Loucy (cell line): ENCODE results near the gene TRAPPC3L.

Experiments used
- H2AFZ ChIP-seq: fragments of 200-600 bp; sonication (generic); 2 replicates; pipeline ENCODE4 v1.6.0; 2016; ENCODE audit warnings: antibody characterized with exemption, mild to moderate bottlenecking, low read length, moderate library complexity
- H3F3A ChIP-seq: fragments of 200-600 bp; 2 replicates; pipeline ENCODE4 v1.6.0; 2016; ENCODE audit warnings: antibody characterized with exemption, low read depth, mild to moderate bottlenecking
- H3K27me3 ChIP-seq: fragments of 200-600 bp; sonication (generic); 2 replicates; pipeline ENCODE4 v1.6.1; 2014; ENCODE audit warnings: low read length, mild to moderate bottlenecking; ENCODE audit not compliant: insufficient read depth, poor library complexity, severe bottlenecking
- H3K36me3 ChIP-seq: fragments of 200-600 bp; sonication (generic); 2 replicates; pipeline ENCODE4 v1.6.1; 2016; ENCODE audit warnings: low read length; ENCODE audit not compliant: insufficient read depth
- H3K4me1 ChIP-seq: fragments of 200-600 bp; sonication (generic); 2 replicates; pipeline ENCODE4 v1.5.1; 2014; ENCODE audit warnings: low read length, mild to moderate bottlenecking; ENCODE audit not compliant: insufficient read depth, poor library complexity, severe bottlenecking
- H3K4me2 ChIP-seq: fragments of 200-600 bp; sonication (generic); 2 replicates; pipeline ENCODE4 v1.6.0; 2014; ENCODE audit warnings: antibody characterized with exemption, low read length, low read depth, mild to moderate bottlenecking; ENCODE audit not compliant: poor library complexity, severe bottlenecking
- H3K4me3 ChIP-seq: fragments of 200-600 bp; sonication (generic); 2 replicates; pipeline ENCODE4 v1.5.1; 2014; ENCODE audit warnings: low read length, mild to moderate bottlenecking, mixed read lengths; ENCODE audit not compliant: poor library complexity, severe bottlenecking
- H3K79me2 ChIP-seq: fragments of 200-600 bp; sonication (generic); 2 replicates; pipeline ENCODE4 v1.6.1; 2014; ENCODE audit warnings: low read length; ENCODE audit not compliant: insufficient read depth
- H3K9ac ChIP-seq: fragments of 200-600 bp; sonication (generic); 2 replicates; pipeline ENCODE4 v1.6.0; 2014; ENCODE audit warnings: mild to moderate bottlenecking, low read depth, low read length, moderate library complexity; ENCODE audit not compliant: poor library complexity, severe bottlenecking
- H3K9me2 ChIP-seq: fragments of 200-600 bp; sonication (generic); replicated peaks from 2 replicates; pipeline ENCODE4 v1.6.1; 2016; ENCODE audit warnings: low read depth, low read length, mixed read lengths
- H3K9me3 ChIP-seq: fragments of 200-600 bp; sonication (generic); 2 replicates; pipeline ENCODE4 v1.6.1; 2014; ENCODE audit warnings: mild to moderate bottlenecking, antibody characterized with exemption, low read length, low read depth; ENCODE audit not compliant: insufficient read depth
- H4K20me1 ChIP-seq: fragments of 200-600 bp; sonication (generic); 2 replicates; pipeline ENCODE4 v1.6.0; 2014; ENCODE audit warnings: antibody characterized with exemption, low read length, mild to moderate bottlenecking; ENCODE audit not compliant: insufficient read depth, poor library complexity, severe bottlenecking
- CTCF ChIP-seq: fragments of 200-600 bp; sonication (generic); conservative IDR thresholded peaks from 2 replicates; pipeline ENCODE4 v1.5.1; 2014; ENCODE audit warnings: mild to moderate bottlenecking, antibody characterized with exemption, low read length
- EZH2phosphoT487 ChIP-seq: fragments of 200-600 bp; IDR thresholded peaks from 2 replicates; pipeline ENCODE4 v1.6.1; 2018; ENCODE audit warnings: antibody characterized with exemption, mild to moderate bottlenecking, moderate library complexity, borderline replicate concordance

Gene TRAPPC3L

GRCh38 chr6:116518621-116519368 lies 26.7 kb downstream of the TRAPPC3L start:
- no peaks in the 10 kb centered on the region for H3K36me3 ChIP-seq
- no peaks in the 10 kb centered on the region for H3K4me1 ChIP-seq
- H3K9ac ChIP-seq, result no peak overlapping the region
- H3K4me2 ChIP-seq, result no peak overlapping the region
- no peak overlapping the region for H2AFZ ChIP-seq
- H3F3A ChIP-seq, result no peaks in the 10 kb centered on the region
- no peaks in the 10 kb centered on the region for H3K79me2 ChIP-seq
- H4K20me1 ChIP-seq, result no peaks in the 10 kb centered on the region
- no peak overlapping the region for H3K4me3 ChIP-seq
- no peaks in the 10 kb centered on the region for H3K9me2 ChIP-seq
- H3K9me3 ChIP-seq, result no peaks in the 10 kb centered on the region
- no peaks in the 10 kb centered on the region for H3K27me3 ChIP-seq
- TF ChIP-seq EZH2phosphoT487 (no peak), CTCF (no peak)

GRCh38 chr6:116515141-116515540 lies 30.3 kb downstream of the TRAPPC3L start:
- Histone ChIP-seq H3K9ac (no peak overlapping the region), H4K20me1 (no peaks in the 10 kb centered on the region), H3K79me2 (no peaks in the 10 kb centered on the region), H3F3A (no peaks in the 10 kb centered on the region), H3K4me1 (no peaks in the 10 kb centered on the region), H2AFZ (no peak overlapping the region), H3K9me3 (no peaks in the 10 kb centered on the region), H3K36me3 (no peaks in the 10 kb centered on the region), H3K4me3 (no peak overlapping the region), H3K9me2 (no peaks in the 10 kb centered on the region), H3K4me2 (no peak overlapping the region), H3K27me3 (no peaks in the 10 kb centered on the region)
- TF ChIP-seq CTCF (no peak), EZH2phosphoT487 (no peak)

GRCh38 chr6:116514111-116514510 lies 31.4 kb downstream of the TRAPPC3L start:
- no peak overlapping the region for H2AFZ ChIP-seq
- H3K36me3 ChIP-seq, result no peaks in the 10 kb centered on the region
- H3K4me3 ChIP-seq, result no peak overlapping the region
- H3F3A ChIP-seq, result no peaks in the 10 kb centered on the region
- H3K9me2 ChIP-seq, result no peaks in the 10 kb centered on the region
- H3K4me1 ChIP-seq, result no peaks in the 10 kb centered on the region
- H3K4me2 ChIP-seq, result no peak overlapping the region
- no peaks in the 10 kb centered on the region for H3K27me3 ChIP-seq
- peaks cover 3% of the 10 kb centered on the region; the same call in 1 of the 2 replicates for H3K9me3 ChIP-seq
- no peaks in the 10 kb centered on the region for H3K79me2 ChIP-seq
- H3K9ac ChIP-seq, result no peak overlapping the region
- no peak for TF ChIP-seq EZH2phosphoT487
- TF ChIP-seq CTCF, result no peak
- H4K20me1 ChIP-seq, result no peaks in the 10 kb centered on the region
